C4-2B (cell line): ENCODE data around the gene KCNH6.

Experiments
- H3K27ac ChIP-seq: fragments of 450-650 bp; 2 replicates; pipeline ENCODE4 v1.5.1; 2017
- ZFX ChIP-seq: fragments of 450-650 bp; IDR thresholded peaks from 2 replicates; pipeline ENCODE4 v1.6.1; 2017
- TF ChIP-seq, protein P1 (sequence below): fragments of 450-650 bp; conservative IDR thresholded peaks from 2 replicates; pipeline ENCODE4 v1.5.1; 2017; ENCODE audit warnings: mild to moderate bottlenecking

The KCNH6 gene

DNA sequence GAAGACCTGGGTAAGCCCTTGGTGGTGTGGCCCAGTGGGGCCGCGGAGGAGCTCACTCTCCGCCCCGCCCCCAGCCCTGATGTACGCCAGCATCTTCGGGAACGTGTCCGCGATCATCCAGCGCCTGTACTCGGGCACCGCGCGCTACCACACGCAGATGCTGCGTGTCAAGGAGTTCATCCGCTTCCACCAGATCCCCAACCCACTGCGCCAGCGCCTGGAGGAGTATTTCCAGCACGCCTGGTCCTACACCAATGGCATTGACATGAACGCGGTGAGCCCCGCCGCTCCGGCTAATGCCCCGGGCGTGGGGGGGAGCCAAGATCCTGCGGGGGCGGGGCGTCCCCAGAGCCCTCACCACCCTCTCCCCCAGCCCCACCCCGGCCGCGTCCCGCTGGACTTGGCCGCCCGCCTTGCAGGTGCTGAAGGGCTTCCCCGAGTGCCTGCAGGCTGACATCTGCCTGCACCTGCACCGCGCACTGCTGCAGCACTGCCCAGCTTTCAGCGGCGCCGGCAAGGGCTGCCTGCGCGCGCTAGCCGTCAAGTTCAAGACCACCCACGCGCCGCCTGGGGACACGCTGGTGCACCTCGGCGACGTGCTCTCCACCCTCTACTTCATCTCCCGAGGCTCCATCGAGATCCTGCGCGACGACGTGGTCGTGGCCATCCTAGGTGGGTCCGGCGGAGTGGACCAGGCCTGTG, 15.0 kb downstream of the KCNH6 start:
- TF ChIP-seq ZFX, result no peak
- TF ChIP-seq, protein P1, sequence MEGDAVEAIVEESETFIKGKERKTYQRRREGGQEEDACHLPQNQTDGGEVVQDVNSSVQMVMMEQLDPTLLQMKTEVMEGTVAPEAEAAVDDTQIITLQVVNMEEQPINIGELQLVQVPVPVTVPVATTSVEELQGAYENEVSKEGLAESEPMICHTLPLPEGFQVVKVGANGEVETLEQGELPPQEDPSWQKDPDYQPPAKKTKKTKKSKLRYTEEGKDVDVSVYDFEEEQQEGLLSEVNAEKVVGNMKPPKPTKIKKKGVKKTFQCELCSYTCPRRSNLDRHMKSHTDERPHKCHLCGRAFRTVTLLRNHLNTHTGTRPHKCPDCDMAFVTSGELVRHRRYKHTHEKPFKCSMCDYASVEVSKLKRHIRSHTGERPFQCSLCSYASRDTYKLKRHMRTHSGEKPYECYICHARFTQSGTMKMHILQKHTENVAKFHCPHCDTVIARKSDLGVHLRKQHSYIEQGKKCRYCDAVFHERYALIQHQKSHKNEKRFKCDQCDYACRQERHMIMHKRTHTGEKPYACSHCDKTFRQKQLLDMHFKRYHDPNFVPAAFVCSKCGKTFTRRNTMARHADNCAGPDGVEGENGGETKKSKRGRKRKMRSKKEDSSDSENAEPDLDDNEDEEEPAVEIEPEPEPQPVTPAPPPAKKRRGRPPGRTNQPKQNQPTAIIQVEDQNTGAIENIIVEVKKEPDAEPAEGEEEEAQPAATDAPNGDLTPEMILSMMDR, result no peak
- H3K27ac ChIP-seq, result no peak overlapping the region

DNA sequence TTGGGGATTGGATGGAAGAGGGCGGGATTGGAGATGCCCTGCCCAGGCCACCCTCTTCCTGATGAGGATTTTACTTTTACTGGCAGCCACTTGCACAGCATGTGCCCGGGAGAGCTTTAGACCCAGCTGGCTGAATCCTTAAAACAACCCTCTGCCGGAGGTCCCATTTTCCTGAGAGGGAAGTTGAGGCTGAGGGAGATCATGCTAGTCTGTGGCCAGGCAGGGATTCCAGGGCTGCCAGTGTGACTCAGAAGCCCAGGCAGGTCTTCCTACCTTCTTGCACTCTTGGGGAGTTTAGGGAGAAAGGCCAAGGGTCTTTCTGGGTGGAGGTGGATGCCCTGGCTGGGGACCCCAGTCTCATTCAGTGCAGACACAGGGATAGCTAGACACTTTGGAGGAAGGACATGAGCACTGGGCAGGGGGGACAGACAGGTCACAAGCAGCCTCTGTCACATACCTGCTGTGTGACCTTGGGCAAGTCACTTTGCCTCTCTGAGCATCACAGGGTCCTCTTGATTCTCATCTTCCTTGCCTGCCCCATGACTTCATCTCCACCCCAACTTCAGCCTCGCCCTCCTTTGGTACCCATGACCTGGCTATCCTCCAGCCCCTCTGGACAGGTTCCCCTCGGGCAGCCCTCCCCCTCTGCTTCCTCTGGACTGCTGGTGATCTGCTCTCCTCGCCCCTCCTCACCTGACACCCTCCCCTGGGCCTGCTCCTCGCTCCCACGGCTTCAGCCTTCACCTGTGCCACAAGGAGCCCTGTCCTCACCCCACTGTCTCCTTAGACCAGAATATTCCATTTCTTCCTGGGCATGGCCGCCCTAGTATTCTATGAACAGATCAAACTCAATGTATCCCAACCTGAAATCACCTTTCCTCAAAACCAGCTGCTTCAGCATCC, 15.8 kb downstream of the KCNH6 start:
- TF ChIP-seq ZFX, result no peak
- TF ChIP-seq, protein P1, result no peak

GRCh38 chr17:63540590-63540989, 17.4 kb downstream of the KCNH6 start:
- H3K27ac ChIP-seq, result no peak overlapping the region

More for the DNA sequence above, 15.8 kb downstream of the KCNH6 start:
- no peak overlapping the region for H3K27ac ChIP-seq

GRCh38 chr17:63542218-63542545, 19.0 kb downstream of the KCNH6 start:
- TF ChIP-seq, protein P1, result no peak
- no peak for TF ChIP-seq ZFX
- H3K27ac ChIP-seq, result no peak overlapping the region

More at GRCh38 chr17:63540590-63540989, 17.4 kb downstream of the KCNH6 start:
- TF ChIP-seq ZFX, result no peak
- TF ChIP-seq, protein P1, result no peak

DNA sequence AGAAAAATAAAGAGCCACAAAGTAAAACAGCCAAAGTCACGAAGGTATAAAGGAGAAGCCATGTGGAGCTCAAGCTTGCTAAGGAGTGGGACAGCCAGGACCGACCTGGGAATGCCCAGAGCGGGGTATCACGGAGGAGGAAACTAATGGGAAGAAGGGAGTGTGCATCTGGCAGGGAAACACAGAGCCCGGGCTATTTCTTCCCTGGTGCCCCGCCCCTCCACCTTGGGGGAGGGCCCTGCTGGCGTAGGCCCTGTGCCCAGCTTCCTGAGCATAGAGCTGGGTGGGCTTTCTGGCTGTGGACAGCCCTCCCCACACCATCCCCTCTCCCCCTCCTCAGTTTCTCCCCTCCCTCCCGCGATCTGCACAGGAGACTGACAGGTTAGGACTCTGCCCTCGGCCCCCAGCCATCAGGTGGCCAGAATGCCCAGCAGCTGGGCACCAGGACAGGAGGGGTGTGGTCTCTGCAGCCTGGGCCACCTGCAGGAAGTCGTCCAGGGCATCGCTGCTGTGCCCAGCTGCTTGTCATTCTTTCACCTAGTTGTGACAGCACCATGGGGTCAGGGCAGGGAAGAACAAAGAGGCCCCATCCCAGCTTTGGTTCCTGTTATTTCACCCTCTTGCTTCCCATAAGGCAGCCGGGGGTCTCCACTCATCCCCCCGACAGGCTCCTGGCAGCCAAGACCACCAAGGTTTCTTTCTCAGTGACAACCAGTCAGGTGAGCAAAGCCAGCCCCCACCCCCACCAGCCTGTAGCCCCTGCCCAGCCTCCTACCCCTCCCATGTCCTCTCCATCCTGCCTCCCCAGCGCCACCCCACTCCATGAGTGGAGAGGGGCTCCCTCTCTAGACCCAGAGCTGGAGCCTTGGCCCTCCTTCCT, 20.0 kb downstream of the KCNH6 start:
- TF ChIP-seq ZFX, result no peak
- TF ChIP-seq, protein P1, result no peak
- H3K27ac ChIP-seq, result no peak overlapping the region

DNA sequence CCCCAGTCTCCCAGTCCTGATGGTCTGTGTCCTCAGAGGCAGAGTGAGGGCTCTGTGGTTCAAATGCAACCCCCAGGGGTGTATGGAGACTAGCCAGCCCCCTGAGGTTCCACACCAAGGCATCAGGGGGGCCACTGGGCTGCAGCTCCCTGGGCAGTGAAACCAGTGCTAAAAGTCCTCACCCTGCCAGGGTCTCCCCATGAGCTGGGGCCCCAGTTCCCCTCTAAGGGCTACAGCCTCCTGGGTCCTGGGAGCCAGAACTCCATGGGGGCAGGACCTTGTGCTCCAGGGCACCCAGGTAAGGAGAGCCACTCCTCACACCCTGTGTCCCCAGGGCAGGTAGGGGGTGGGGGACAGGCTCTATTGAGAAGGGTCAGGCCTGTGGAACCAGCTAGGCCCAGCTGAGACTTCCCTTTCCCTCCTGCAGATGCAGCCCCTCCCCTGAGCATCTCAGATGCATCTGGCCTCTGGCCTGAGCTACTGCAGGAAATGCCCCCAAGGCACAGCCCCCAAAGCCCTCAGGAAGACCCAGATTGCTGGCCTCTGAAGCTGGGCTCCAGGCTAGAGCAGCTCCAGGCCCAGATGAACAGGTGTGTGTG, 20.8 kb downstream of the KCNH6 start:
- no peak overlapping the region for H3K27ac ChIP-seq
- TF ChIP-seq ZFX, result no peak
- TF ChIP-seq, protein P1, result no peak
